HepG2 (cell line): ENCODE data around the gene MAPK13. TPM values are rescaled to one million over a fixed set of nuclear protein-coding genes. Genes with fewer than 3 reads are reported as not detected.

ENCODE experiments used
- ATAC-seq: fragments of 200-7000 bp; cut with Tn5 transposase; 3 replicates; pipeline ENCODE4 v1.9.1; 2020; ENCODE audit warnings: mild to moderate bottlenecking, moderate library complexity
- BruUV-seq: library from RNA; stranded (reverse); fragments of 400-500 nt; replicated peaks from 2 replicates; lab custom pipeline; 2021; lab: Mats Ljungman, UMichigan
- CTCF ChIA-PET: fragments of 300-600 bp; formaldehyde crosslinking; extraction: SDS; loops from one replicate; lab custom pipeline; 2021; ENCODE audit warnings: low total read pairs, inconsistent platforms, low intra/inter-chr PET ratio; lab: Yijun Ruan, JAX
- POLR2A ChIA-PET: fragments of 350-600 bp; sonication (Branson Sonifier 250); formaldehyde crosslinking; loops from one replicate; lab custom pipeline; 2020; ENCODE audit warnings: antibody characterized with exemption, inconsistent platforms; lab: Yijun Ruan, JAX
- DNase-seq: peaks from one replicate; pipeline ENCODE4 v3.0.0-alpha.2; 2015; ENCODE audit warnings: low spot score
- FAIRE-seq: peaks from 3 replicates; lab custom pipeline; 2011; peaks lifted over from hg19 to GRCh38; lab: Jason Lieb, UNC
- H2AFZ ChIP-seq: one replicate; pipeline ENCODE4 v1.6.1; 2011; ENCODE audit warnings: low read length, inconsistent platforms
- H3K27ac ChIP-seq: fragments of 300-600 bp; 3 replicates; pipeline ENCODE4 v1.8.0; 2011; ENCODE audit warnings: mixed run types, mild to moderate bottlenecking, mixed read lengths, low read length, inconsistent platforms; ENCODE audit not compliant: insufficient read depth; ENCODE audit errors: extremely low read length
- H3K27me3 ChIP-seq, 2 experiments: fragments of 200-600 bp in 1 of 2; 2 replicates in 1 of 2; 3 replicates in 1 of 2; pipeline versions ENCODE4 v1.6.0 to v1.8.0; 2011; ENCODE audit warnings: low read length in 2 of 2, mild to moderate bottlenecking in 2 of 2, moderate library complexity in 2 of 2, inconsistent platforms in 1 of 2; ENCODE audit not compliant: insufficient read depth in 2 of 2, control insufficient read depth in 1 of 2
- H3K36me3 ChIP-seq, 2 experiments: fragments of 200-600 bp in 1 of 2; replicated peaks in 1 of 2; 2 replicates in 1 of 2; 3 replicates in 1 of 2; pipeline versions ENCODE4 v1.5.1 to v1.8.0; 2011; ENCODE audit warnings: low read length in 2 of 2, inconsistent platforms in 1 of 2; ENCODE audit not compliant: insufficient read depth in 2 of 2, control insufficient read depth in 1 of 2
- H3K4me1 ChIP-seq: 2 replicates; pipeline ENCODE4 v1.5.1; 2012; ENCODE audit warnings: low read length, inconsistent platforms; ENCODE audit not compliant: insufficient read depth
- H3K4me2 ChIP-seq: 2 replicates; pipeline ENCODE4 v1.6.0; 2011; ENCODE audit warnings: low read depth, low read length, inconsistent platforms
- H3K4me3 ChIP-seq, 3 experiments: fragments of 200-600 bp in 1 of 3; sonication (generic), shearing (Covaris generic) in 1 of 3; replicated peaks in 1 of 3; 2 replicates each; pipeline ENCODE4 v1.5.1; 2011 to 2016; ENCODE audit warnings: low read length in 3 of 3, inconsistent platforms in 2 of 3, low read depth in 2 of 3, mild to moderate bottlenecking in 2 of 3, control low read depth in 1 of 3, mixed read lengths in 1 of 3; ENCODE audit not compliant: insufficient read depth in 1 of 3
- H3K79me2 ChIP-seq: one replicate; pipeline ENCODE4 v1.6.1; 2011; ENCODE audit warnings: low read length, inconsistent platforms; ENCODE audit not compliant: insufficient read depth
- H3K9ac ChIP-seq: 2 replicates; pipeline ENCODE4 v1.6.0; 2011; ENCODE audit warnings: mild to moderate bottlenecking, low read depth, low read length, inconsistent platforms; ENCODE audit not compliant: insufficient read depth
- H3K9me3 ChIP-seq: 2 replicates; pipeline ENCODE4 v1.5.1; 2012; ENCODE audit warnings: mild to moderate bottlenecking, low read length
- H4K20me1 ChIP-seq: 2 replicates; pipeline ENCODE4 v1.6.0; 2011; ENCODE audit warnings: inconsistent platforms, mild to moderate bottlenecking, low read length, moderate library complexity; ENCODE audit not compliant: insufficient read depth
- AGO2 ChIP-seq: fragments of 200-400 bp; formaldehyde crosslinking; optimal IDR thresholded peaks from 2 replicates; pipeline ENCODE3; 2017; ENCODE audit warnings: mild to moderate bottlenecking, low read depth, low read length, moderate library complexity
- DNMT1 ChIP-seq: sonication (generic); formaldehyde crosslinking; IDR thresholded peaks from 2 replicates; pipeline ENCODE4 v1.5.1; 2020; ENCODE audit warnings: mild to moderate bottlenecking, missing genetic modification reagents
- GLMP ChIP-seq: sonication (generic); formaldehyde crosslinking; IDR thresholded peaks from 2 replicates; pipeline ENCODE4 v1.9.0; 2021; ENCODE audit warnings: missing genetic modification reagents, mild to moderate bottlenecking, borderline replicate concordance
- KAT8 ChIP-seq: IDR thresholded peaks from 2 replicates; pipeline ENCODE4 v1.6.1; 2016; ENCODE audit warnings: missing genetic modification reagents, missing compliant biosample characterization
- MIER2 ChIP-seq: IDR thresholded peaks from 2 replicates; pipeline ENCODE4 v1.6.1; 2016; ENCODE audit warnings: missing biosample characterization, missing genetic modification reagents
- PLSCR1 ChIP-seq: sonication (generic); formaldehyde crosslinking; IDR thresholded peaks from 2 replicates; pipeline ENCODE4 v1.5.0; 2020; ENCODE audit warnings: missing genetic modification reagents, mild to moderate bottlenecking, borderline replicate concordance
- SETDB1 ChIP-seq: sonication (generic); formaldehyde crosslinking; IDR thresholded peaks from 2 replicates; pipeline ENCODE4 v1.5.1; 2020; ENCODE audit warnings: missing genetic modification reagents, mild to moderate bottlenecking, borderline replicate concordance
- U2AF2 ChIP-seq: fragments of 200-400 bp; formaldehyde crosslinking; IDR thresholded peaks from 2 replicates; pipeline ENCODE4 v1.6.1; 2017; ENCODE audit warnings: low read depth, mild to moderate bottlenecking, low read length
- ZBTB38 ChIP-seq: sonication (generic); formaldehyde crosslinking; IDR thresholded peaks from 2 replicates; pipeline ENCODE4 v1.5.1; 2020; ENCODE audit warnings: mild to moderate bottlenecking, missing genetic modification reagents
- ZGPAT ChIP-seq: IDR thresholded peaks from 2 replicates; pipeline ENCODE4 v1.6.1; 2016; ENCODE audit warnings: mild to moderate bottlenecking
- ZNF263 ChIP-seq: sonication (generic); formaldehyde crosslinking; IDR thresholded peaks from 2 replicates; pipeline ENCODE4 v1.4.0; 2020; ENCODE audit warnings: missing genetic modification reagents
- ZNF430 ChIP-seq: sonication (generic); formaldehyde crosslinking; IDR thresholded peaks from 2 replicates; pipeline ENCODE4 v1.9.0; 2021; ENCODE audit warnings: mild to moderate bottlenecking, missing genetic modification reagents
- ZNF513 ChIP-seq: sonication (generic); formaldehyde crosslinking; conservative IDR thresholded peaks from 2 replicates; pipeline ENCODE4 v1.5.0; 2020; ENCODE audit warnings: missing genetic modification reagents
- ZNF550 ChIP-seq: sonication (generic); formaldehyde crosslinking; IDR thresholded peaks from 2 replicates; pipeline ENCODE4 v1.4.0; 2020; ENCODE audit warnings: mild to moderate bottlenecking, missing genetic modification reagents, borderline replicate concordance
- ZNF780A ChIP-seq: sonication (generic); formaldehyde crosslinking; IDR thresholded peaks from 2 replicates; pipeline ENCODE4 v1.8.0; 2022; ENCODE audit warnings: mild to moderate bottlenecking, missing genetic modification reagents, moderate library complexity
- WGBS: methylation state at CpG from one replicate; pipeline ENCODE4 v1.1.6; 2017; ENCODE audit warnings: low lambda C conversion rate; 5-methylcytosine and 5-hydroxymethylcytosine counted together
- in situ Hi-C: cut with HindIII; loops from 2 replicates; pipeline ENCODE4 v1.10.0; 2017; ENCODE audit warnings: low pct_unique_long_range_greater_than_20kb; ENCODE audit not compliant: extremely low pct_ligation_motif_present
- intact Hi-C: fragments of 100-400 bp; cut with micrococcal nuclease; formaldehyde crosslinking; loops from one replicate; pipeline ENCODE4 v1.10.0; 2022; ENCODE audit not compliant: unreplicated experiment
- polyA plus RNA-seq, 8 experiments: library from polyadenylated mRNA; depleted of rRNA in 3 of 8; stranded (reverse) in 7 of 8; unstranded in 1 of 8; fragments of >200 nt; fragmentation: Illumina TruSeq in 4 of 8; extraction: Trizol in 4 of 8; gene quantifications; 2 replicates each; pipeline versions ENCODE4 v1.2.1 to v1.2.3, GENCODE V29; 2011 to 2016; ENCODE audit warnings: low read depth in 4 of 8, missing spikeins in 1 of 8, mixed read lengths in 1 of 8; ENCODE audit not compliant: insufficient read depth in 1 of 8
- total RNA-seq, 5 experiments: library from RNA; depleted of rRNA; stranded (reverse); fragments of >200 nt; fragmentation: Illumina TruSeq; extraction: Trizol; gene quantifications; 2 replicates each; pipeline ENCODE4 v1.2.3, GENCODE V29; 2016; ENCODE audit warnings: low read depth in 1 of 5

The MAPK13 gene
- total and polyA plus RNA-seq, 2 of the 13 experiments (the other 11 are each of a cell fraction or from before 2014, with no cell fraction given): 12.7 to 43.4 TPM

GRCh38 chr6:36120539-36120938 is 9.8 kb upstream of the MAPK13 start (continued):
- TF ChIP-seq ZNF430 (CRISPR knock-in tag): no peak
- no peak for TF ChIP-seq ZNF550

GRCh38 chr6:36120979-36121786 is 9.1 kb upstream of the MAPK13 start:
- DNase-seq (no peak), FAIRE-seq (no peak), ATAC-seq (peak; percentile 5; the same call in 2 of the 3 replicates)
- WGBS: 58% methylated on average over 11 of the region's 13 CpGs
- intact Hi-C loops (no loop called here), in situ Hi-C loops (no loop called here)
- Histone ChIP-seq H3K79me2 (no peaks in the 10 kb centered on the region), H3K4me3 (no peak overlapping the region), H2AFZ (no peak overlapping the region), H3K9ac (no peak overlapping the region), H3K36me3 (peaks cover 0 to 2% of the 10 kb centered on the region in 2 experiments; a peak in 1 of 5 replicates), H3K27ac (no peak overlapping the region), H3K4me1 (peaks cover 32% of the 10 kb centered on the region), H3K27me3 (no peaks in the 10 kb centered on the region), H3K4me2 (0 out of 2 replicates have a peak overlapping the region, but pooled peaks have one; percentile 41), H4K20me1 (no peaks in the 10 kb centered on the region), H3K9me3 (no peaks in the 10 kb centered on the region)
- POLR2A ChIA-PET: interaction anchor here (0.9 to 4.2 kb wide), 4 partner anchors 10 to 94 kb away, joined by 3 to 29 read pairs (median 8); partner anchors contain the start of gene MAPK14
- CTCF ChIA-PET: interaction anchor here (0.9 kb wide), 1 partner anchor 8 kb away, joined by 3 read pairs; no protein-coding TSS in a partner anchor
- BruUV-seq: no TSS peak
- TF ChIP-seq KAT8: 0 out of 2 replicates have a peak, but pooled peaks have one; percentile 13
- TF ChIP-seq ZNF780A: no peak
- TF ChIP-seq SETDB1 (CRISPR knock-in tag): no peak
- no peak for TF ChIP-seq U2AF2
- TF ChIP-seq GLMP (CRISPR knock-in tag): no peak
- peak; percentile 78 for TF ChIP-seq AGO2
- TF ChIP-seq MIER2 (CRISPR knock-in tag): no peak
- TF ChIP-seq ZNF263 (CRISPR knock-in tag): peak; percentile 59
- 0 out of 2 replicates have a peak, but pooled peaks have one; percentile 57 for TF ChIP-seq DNMT1 (CRISPR knock-in tag)
- 0 out of 2 replicates have a peak, but pooled peaks have one; percentile 70 for TF ChIP-seq ZNF513 (CRISPR knock-in tag)
- TF ChIP-seq PLSCR1: no peak
- 0 out of 2 replicates have a peak, but pooled peaks have one; percentile 17 for TF ChIP-seq ZGPAT (CRISPR knock-in tag)
- TF ChIP-seq ZBTB38 (CRISPR knock-in tag): peak; percentile 56; the same call in 1 of the 2 replicates
